ENCODE measurements around the gene TEKT3.

- TF ChIP-seq POLR2AphosphoS5 (IDR thresholded peaks at IDR 0.05; ENCODE audit: control insufficient read depth, insufficient read depth, low read depth, low read length) (no peak), U2AF2 (optimal IDR thresholded peaks at IDR 0.05; ENCODE audit: low read depth, low read length) (no peak), HCFC1 (IDR thresholded peaks at IDR 0.05; ENCODE audit: low read depth, low read length) (no peak), SIX5 (IDR thresholded peaks at IDR 0.05; ENCODE audit: borderline replicate concordance in 1 of 2, insufficient read depth in 1 of 2, low read depth in 1 of 2, low read length in 2 of 2) (no peak), GABPB1 (CRISPR knock-in tag; IDR thresholded peaks at IDR 0.05) (no peak), BHLHE40 (IDR thresholded peaks at IDR 0.05; ENCODE audit: low read length) (no peak), CTCF (IDR thresholded peaks at IDR 0.05 in 2 of 3, conservative IDR thresholded peaks at IDR 0.05 in 1 of 3; ENCODE audit: insufficient read depth in 2 of 3, low read depth in 1 of 3, low read length in 3 of 3) (no peak), ZEB2 (IDR thresholded peaks at IDR 0.05) (no peak), HNRNPL (IDR thresholded peaks at IDR 0.05; ENCODE audit: low read depth, low read length) (no peak), GMEB1 (CRISPR knock-in tag; IDR thresholded peaks at IDR 0.05) (no peak), CHD7 (IDR thresholded peaks at IDR 0.05; ENCODE audit: low read depth, low read length) (no peak), ARHGAP35 (IDR thresholded peaks at IDR 0.05; ENCODE audit: partially characterized antibody) (no peak), SIN3B (IDR thresholded peaks at IDR 0.05; ENCODE audit: low read depth) (no peak), EHMT2 (IDR thresholded peaks at IDR 0.05) (no peak)
These were observed 68.1 kb downstream of the TEKT3 start for GRCh38 chr17:15273141-15273793.

Measured in K562 (cell line).